ENCODE data around the gene POTEH.
"Not testable (repeated sequence)": the region's sequence is repeated elsewhere in the genome, so short reads cannot be mapped to it uniquely, and the experiment has no call there.

The POTEH gene

GRCh38 chr22:15689749-15690125, at the start of gene POTEH:
Gene POTEH, plus strand, starts transcription at chr22:15690026. Its CDS starts 52 bp downstream, at chr22:15690078.
- DNase-seq, result not testable (repeated sequence)

GRCh38 chr22:15642288-15642861, 47.5 kb upstream of the POTEH start:
- not testable (repeated sequence) for DNase-seq

- DNase-seq, result not testable (repeated sequence)
Observed at GRCh38 chr22:15651954-15652353, 37.9 kb upstream of the POTEH start.

- not testable (repeated sequence) for DNase-seq
Observed at GRCh38 chr22:15652738-15653137, 37.1 kb upstream of the POTEH start.

- DNase-seq, result not testable (repeated sequence)
Observed at GRCh38 chr22:15653241-15653640, 36.6 kb upstream of the POTEH start.

GRCh38 chr22:15661102-15661501, 28.7 kb upstream of the POTEH start:
- DNase-seq, result not testable (repeated sequence)

- DNase-seq, result not testable (repeated sequence)
Observed at GRCh38 chr22:15664682-15665081, 25.1 kb upstream of the POTEH start.

- not testable (repeated sequence) for DNase-seq
Observed at GRCh38 chr22:15665478-15665877, 24.3 kb upstream of the POTEH start.

- DNase-seq, result not testable (repeated sequence)
Observed at GRCh38 chr22:15669430-15669829, 20.4 kb upstream of the POTEH start.

GRCh38 chr22:15679702-15680101, 10.1 kb upstream of the POTEH start:
- not testable (repeated sequence) for DNase-seq

GRCh38 chr22:15684115-15684514, 5.7 kb upstream of the POTEH start:
- DNase-seq, result not testable (repeated sequence)

GRCh38 chr22:15684695-15685094, 5.1 kb upstream of the POTEH start:
- not testable (repeated sequence) for DNase-seq

GRCh38 chr22:15685641-15686040, 4.2 kb upstream of the POTEH start:
- not testable (repeated sequence) for DNase-seq

- not testable (repeated sequence) for DNase-seq
Observed at GRCh38 chr22:15687086-15687485, 2.7 kb upstream of the POTEH start.

- not testable (repeated sequence) for DNase-seq
Observed at GRCh38 chr22:15687676-15688075, 2.1 kb upstream of the POTEH start.

GRCh38 chr22:15688090-15688489, 1.7 kb upstream of the POTEH start:
- DNase-seq, result not testable (repeated sequence)

GRCh38 chr22:15689012-15689748, 646 bp upstream of the POTEH start:
- DNase-seq, result not testable (repeated sequence)

- DNase-seq, result not testable (repeated sequence)
Observed at GRCh38 chr22:15713600-15713999, 23.8 kb downstream of the POTEH start.

GRCh38 chr22:15714125-15714524, 24.3 kb downstream of the POTEH start:
- DNase-seq, result not testable (repeated sequence)

- not testable (repeated sequence) for DNase-seq
Observed at GRCh38 chr22:15721884-15722283, 32.1 kb downstream of the POTEH start.

GRCh38 chr22:15729209-15729917, 39.5 kb downstream of the POTEH start:
- DNase-seq, result not testable (repeated sequence)

- DNase-seq, result not testable (repeated sequence)
Observed at GRCh38 chr22:15731023-15731422, 41.2 kb downstream of the POTEH start.

- not testable (repeated sequence) for DNase-seq
Observed at GRCh38 chr22:15734411-15734810, 44.6 kb downstream of the POTEH start.
